Stimulated activated CD8-positive, alpha-beta memory T cell treated with anti-CD3 and anti-CD28 coated beads, Interleukin-7, amount 100 ng/mL, for 24 hours (primary cell): Measurements from ENCODE around the gene ALG9.

Experiments used
- DNase-seq: peaks from one replicate; pipeline ENCODE4 v3.0.0-alpha.2; 2020; ENCODE audit warnings: low read depth

Gene ALG9

DNA sequence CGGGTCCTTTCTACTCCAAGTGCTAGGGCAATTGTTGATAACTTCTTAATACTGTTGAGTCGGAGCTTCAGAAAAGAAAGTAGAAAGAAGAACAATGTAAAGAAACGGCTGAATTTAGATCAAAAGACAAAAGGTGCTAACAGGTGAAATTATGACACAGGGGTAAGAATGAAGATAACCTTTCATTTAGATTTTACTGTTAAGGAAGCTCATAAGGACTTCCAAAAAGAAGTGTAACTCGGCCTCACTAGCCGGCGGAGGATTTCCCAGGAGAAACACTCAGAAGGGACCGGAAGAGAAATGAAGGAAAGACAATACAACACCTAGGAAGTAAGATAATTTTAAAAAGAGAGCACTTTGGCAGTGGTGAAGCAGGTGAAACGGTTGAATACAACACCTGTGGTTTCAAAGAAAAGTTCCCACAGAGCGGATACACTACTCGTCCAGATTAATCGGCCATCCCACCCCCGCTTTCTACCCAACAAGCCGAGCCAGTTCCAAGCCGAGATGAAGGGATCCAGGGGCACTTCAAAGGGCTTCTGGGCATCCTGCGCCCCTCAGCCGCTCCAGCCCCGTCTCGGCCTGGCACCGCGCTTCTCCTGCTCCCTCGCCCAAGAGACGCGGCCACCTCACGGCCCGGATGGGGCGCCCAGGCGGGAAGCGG is 105.9 kb downstream of the ALG9 start:
- no peak for DNase-seq

DNA sequence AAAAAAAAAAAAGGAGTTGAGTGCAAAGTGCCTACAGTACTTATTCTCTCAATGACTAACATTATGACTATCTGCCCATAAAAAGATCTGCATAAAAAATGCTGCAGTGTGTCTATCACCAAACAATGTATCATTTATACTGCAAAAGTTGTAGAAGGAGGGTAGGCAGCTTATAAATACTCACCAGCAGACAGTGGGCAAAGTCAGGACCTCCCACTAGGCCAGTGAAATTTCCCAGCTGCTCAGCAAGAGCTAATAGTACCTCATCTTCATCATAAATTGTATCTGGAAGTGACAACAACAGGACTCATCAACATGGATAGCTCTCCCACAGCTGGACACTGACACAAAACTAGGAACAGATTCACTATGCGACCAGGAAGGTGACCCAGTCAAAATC is 106.8 kb downstream of the ALG9 start:
- DNase-seq: no peak

DNA sequence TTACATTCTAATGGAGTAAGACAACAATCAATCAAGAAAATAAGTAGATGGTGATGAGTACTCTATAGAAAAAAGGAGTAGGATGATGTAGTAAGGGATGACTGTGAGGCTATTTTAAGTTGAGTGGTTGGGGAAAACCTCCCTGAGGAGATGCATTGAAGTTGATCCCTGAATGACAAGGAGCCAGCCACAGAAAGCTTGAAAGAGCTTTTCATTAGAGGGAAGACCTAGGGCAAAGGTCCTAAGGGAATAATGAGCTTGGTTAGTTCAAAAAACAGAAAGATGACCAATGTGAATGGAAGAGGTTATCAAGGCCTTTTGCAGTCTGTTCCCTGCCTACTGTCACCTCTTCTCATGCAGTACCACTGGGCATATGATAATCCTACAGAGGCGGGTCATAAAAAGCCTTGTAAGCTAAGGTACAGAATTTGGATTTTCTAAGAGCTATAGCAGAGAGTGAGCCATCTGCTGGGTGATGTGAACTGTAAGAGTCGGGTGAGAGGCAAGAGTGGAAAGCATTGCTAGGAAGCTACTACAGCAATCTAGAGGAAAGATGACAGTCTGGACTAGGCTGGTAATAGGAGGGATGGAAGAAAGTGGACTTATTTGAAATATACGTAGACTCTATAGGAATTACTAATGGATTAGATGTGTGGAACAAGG is 108.3 kb downstream of the ALG9 start:
- DNase-seq: no peak

DNA sequence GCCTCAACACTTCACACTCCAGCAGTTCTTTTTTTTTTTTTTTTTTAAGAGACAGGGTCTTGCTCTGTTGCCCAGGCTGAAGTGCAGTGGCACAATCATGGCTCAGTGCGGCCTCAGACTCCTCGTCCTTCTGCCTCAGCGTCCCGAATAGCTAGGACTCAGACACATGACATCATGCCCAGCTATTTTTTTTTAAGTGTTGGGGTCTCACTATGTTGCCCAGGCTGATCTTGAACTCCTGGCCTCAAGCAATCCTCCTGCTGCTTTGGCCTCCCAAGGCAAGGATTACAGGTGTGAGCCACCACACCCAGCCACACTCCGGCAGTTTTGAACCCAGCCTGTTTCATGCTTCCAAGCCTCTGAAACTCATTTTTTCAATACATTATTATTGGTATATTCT is 108.9 kb downstream of the ALG9 start:
- no peak for DNase-seq

DNA sequence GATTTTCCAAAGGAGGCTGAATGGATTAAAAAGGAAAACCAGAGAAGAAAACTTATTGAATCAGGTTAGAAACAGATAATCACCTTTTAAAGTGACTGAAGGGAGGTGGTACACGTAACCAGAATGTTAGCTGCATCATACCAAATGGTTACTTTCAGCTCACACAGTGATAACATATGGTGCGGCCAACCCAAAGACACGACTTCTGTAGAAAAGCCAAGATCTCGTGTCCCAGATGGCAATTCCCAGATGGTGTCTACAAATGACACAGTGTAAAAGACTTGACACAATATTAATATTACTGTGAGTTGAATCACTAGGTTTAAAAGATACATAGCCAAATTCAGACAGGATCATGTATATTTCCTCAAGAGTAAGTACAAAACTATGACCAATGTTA is 110.3 kb downstream of the ALG9 start:
- no peak for DNase-seq

DNA sequence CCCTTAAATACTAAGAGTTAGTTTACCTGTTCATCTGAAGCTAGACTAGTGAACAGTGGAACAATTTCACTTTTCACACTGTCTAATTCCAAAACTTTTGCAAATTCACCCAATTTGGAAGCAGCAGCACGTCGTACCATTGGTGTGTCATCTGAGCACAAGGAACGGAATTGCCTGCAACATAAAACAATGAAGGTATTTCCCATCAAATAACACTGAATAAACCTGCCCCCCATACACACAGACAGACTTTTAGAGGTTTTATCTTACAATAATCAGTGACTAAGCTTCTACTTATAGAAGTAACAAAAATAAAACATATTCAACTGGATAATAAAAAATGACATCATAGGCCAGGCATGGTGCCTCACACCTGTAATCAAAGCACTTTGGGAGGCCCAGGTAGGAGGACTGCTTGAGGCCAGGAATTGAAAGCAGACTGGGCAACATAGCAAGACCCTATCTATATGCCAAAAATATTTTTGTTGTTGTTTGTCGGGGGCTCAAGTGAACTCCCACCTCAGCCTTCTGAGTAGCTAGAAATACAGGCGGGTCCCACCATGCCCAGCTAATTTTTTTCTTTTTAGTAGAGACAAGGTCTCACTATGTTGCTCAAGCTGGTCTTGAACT is 111.5 kb downstream of the ALG9 start:
- DNase-seq: no peak

DNA sequence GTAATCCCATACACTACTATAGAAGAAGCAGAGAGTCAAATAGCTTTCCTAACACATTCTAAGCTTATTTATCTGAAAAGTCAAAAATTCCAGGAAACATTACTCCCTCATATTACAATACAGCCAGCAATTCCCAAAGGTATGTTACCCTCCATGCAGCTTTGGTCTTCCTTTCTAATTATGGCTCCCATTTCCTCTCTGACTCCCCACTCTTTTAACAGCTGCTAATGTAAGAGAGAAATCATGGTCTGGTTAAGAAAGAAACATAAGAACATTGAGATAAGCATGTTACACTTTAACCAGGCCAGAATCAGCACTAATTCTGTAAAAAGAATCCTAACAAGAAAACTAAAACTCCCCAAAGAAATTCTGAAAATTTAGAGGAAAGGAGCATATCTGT is 112.0 kb downstream of the ALG9 start:
- no peak for DNase-seq

DNA sequence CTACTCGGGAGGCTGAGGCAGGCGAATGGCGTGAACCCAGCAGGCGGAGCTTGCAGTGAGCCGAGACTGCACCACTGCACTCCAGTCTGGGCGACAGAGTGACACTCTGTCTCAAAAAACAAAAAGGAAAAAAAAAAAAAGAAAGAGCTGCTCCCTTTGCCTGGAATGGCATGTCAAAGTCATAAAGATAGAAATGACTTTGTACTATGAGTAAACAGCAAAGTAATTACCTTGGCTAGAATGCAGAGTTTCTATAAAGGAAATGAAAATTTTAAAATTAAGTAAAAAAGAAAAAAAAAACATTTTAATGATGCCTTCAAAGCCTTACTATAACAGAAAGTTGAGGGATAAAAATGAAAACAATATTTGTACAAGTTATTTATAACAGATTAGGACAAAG is 115.3 kb downstream of the ALG9 start:
- DNase-seq: no peak

DNA sequence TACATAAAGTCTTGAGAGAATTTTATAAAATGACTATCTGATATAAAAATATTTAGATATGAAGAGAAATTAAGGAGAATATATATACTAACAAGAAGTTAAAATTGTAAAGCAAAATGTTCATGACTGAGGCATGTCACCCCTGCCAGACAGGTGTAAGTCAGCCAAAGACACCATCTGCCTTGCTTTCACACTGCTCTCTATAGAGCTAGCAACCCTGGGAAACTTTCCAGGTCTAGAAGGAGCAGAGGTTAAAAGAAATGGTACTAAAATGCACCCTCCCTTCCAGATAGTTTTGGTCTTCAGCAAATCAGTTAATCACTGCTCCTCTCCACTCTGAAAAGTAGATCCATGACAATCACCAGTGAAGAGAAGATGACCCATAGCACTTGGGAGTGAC is 121.7 kb downstream of the ALG9 start:
- no peak for DNase-seq

DNA sequence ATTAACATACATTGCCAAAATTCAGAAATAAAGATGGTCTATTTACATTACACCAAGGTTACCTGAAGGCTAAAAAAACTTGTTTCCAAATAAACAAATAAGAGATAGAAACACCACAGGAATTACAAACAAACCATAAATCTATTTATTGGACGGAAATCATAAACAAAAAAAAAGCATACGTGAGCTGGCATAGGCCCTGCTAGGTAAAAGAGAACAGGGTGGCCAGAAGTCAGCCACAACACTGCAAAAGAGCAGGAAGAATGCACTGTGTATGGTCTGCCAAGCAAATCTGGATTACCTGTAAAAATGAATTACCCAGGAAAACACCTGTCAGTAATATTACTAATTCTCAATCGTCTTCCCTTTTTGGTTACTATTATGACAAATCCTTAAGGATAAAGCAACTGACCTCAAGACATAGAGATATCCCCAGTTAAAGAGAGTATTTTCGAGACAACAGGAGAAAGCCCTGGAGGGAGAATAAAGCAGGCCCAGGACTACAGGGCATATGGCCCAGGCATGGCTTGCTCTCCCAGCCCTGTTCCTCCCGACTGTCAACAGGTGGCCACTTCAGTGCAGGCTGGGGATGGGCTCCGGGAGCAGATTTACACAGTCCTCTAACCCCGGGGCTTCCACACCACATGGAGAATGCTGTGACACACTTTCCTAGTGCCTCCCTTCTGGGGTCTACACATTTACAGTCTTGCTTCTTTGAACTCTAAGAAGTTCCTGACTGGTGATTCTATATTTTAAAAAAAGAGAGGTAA is 123.2 kb downstream of the ALG9 start:
- DNase-seq: no peak

DNA sequence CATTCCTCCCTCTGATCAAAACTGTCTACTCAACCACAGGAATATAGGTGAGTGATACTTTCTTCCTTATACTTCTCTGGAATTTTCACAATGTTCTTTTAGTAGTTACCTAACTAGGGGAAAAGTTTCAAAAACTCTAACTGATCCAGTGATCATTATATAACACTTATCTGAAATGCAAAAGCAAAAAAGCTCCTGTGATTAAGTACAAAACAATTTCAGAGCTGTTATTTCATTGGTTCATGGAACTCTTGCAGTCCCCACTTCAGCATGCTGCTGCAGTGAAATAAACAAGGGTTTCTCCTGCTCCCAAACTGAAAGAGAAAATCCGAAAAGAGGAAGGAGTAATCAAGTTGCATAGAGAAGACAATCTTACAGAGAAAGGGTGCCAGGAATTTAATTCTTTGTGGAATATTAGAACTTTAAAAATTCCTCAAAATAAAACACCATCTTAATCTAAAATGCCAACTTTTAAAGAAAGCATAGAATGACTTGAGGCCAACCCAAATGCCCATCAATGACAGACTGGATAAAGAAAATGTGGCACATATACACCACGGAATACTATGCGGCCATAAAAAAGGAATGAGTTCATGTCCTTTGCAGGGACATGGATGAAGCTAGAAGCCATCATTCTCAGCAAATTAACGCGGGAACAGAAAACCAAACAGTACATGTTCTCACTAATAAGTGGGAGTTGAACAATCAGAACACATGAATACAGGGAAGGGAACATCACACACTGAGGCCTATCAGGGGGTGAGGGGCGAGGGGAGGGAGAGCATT is 125.5 kb downstream of the ALG9 start:
- DNase-seq: no peak

DNA sequence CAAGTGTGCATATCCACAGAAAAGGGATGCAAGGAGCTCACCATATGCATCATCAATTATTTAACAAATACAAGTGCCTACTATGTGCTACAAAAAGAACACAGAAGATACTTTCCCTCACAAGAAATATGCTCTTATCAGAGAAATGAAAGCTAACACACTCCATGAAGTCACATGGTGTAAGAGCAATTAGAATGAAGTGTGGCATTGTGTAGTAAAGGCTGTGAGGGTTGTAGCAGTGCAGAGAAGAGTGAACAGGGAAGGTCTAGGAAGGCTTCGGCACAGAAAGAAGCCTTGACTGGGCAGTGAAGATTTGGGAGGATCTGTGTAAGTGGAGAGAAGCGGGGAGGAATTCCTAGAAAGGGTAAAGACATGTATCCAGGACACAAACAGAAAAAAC is 127.7 kb downstream of the ALG9 start:
- DNase-seq: no peak

DNA sequence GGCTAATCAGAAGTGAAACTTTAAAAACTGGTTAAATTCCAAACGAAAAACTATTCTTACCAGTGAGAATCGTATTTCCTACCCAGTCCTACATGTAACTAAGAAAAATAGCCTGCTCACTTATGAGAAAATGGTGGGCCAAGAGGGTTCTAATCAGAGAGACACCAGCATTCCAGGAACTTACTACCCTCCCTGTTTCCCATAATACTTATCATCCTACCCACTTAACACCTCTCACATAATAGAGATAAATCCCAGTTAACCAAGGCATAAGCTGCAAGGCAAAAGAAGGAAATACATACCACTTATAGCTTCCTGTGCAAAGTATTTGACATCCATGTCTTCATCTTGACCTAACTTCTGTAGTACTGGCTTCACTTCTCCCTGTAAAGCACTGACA is 129.6 kb downstream of the ALG9 start:
- DNase-seq: no peak

DNA sequence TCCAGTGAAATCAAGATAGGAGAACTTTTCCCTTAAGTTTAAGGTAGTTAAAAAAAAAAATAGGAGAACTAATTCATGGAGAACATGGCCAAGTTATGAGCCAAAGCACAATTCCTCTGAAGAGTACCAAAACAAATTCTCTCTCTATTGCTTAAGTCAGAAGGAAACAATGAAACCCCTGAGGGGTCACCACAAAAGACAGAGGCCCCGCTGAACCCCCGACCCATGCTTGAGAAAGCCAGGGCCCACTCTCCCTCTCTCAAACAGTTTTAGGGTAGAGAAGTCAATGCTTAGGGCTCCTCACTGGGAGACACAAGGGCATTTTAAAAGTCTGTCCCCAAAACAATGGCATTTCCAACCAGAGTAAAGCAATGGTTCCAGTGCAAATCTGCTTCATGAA is 132.1 kb downstream of the ALG9 start:
- DNase-seq: no peak

DNA sequence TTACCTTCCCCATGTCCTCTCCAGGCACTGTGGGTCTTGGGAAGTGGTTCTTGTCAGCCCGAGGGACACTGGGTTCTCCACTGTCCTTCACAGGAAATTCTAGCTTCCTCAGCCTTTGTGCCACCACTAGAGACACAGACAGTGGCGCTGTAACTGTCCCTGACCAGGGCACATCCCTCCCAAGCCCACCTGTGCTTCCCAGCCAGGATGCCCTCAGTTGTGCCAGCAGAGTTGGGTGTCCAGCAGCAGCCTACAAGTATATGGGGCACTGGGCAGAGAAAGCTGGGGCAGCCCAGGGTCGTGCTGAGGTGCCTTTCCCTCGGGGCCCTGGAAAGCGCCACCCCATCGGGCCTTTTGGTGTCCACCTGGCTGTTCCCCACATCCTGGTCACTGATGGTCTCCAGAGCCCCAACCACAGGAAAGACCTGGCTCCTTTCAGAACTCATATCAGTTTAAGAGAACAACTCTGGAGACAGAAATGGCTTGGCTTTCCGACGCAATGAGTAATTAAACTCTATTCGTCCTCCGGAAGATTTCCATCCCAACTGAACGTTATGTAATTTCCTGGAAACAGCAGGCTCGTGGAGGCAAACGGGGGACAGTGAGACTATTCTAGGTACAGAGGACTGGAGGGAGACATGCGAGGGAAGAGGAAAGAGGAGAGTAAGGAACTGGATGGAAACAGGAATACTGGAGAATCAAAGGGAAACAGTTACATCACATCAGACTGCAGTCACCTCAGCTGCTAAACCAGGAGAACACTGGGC is 133.8 kb downstream of the ALG9 start:
- no peak for DNase-seq

DNA sequence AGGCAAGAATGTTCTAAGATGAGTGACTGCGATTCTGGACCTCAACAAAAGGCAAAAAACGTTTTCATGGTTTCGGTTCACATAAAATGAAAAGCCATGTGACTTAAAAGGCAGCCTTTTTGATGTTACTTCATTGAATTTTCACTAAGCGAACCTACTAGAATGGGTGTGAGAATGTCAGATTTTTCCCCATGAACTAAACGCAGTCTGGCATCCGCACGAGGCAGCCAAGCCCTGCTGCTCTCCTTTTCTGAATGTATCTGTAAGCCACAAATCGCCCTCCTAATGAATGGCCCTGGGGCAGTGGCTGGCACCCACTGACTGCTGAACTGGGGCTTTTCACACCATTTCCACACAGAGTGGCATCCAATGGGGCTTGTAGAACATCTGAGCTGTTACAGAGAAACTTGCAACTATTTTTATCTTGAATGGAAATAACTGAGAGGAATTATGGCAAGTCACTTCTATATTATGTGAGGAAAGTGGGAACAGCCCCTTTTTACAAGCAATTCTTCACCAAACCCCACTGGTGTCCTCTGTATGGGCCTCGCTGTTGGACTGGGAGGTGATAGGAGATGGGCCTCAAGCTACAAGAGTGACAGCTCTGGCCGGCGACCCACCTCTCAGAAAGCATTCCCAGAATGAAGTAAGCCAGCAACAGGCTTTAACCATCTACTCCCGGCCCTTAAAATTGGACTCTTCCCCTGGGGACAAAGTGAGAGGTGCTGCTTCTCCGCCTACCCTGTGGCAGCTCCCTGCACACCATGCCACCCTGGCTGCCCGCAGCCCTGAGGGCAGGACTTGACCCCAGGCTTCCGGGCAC is 134.5 kb downstream of the ALG9 start:
- DNase-seq: no peak
